Spinal cord (tissue), 10 donors: ENCODE data around the gene PDSS1. TPM values are rescaled to one million over a fixed set of nuclear protein-coding genes. Genes with fewer than 3 reads are reported as not detected.

Experiments
- DNase-seq, 6 donors: peaks; one replicate each; pipeline versions ENCODE4 v3.0.0 to v3.0.0-alpha.2; 2013 to 2015; ENCODE audit warnings: low spot score in 6 of 6, low read depth in 4 of 6
- H3K27ac ChIP-seq: one replicate; pipeline ENCODE4 v1.5.1; 2013; ENCODE audit warnings: low read depth, low read length, control low read depth
- H3K27me3 ChIP-seq: one replicate; pipeline ENCODE4 v1.6.1; 2013; ENCODE audit warnings: low read length; ENCODE audit not compliant: control insufficient read depth, insufficient read depth
- H3K36me3 ChIP-seq: one replicate; pipeline ENCODE4 v1.6.1; 2013; ENCODE audit warnings: low read length; ENCODE audit not compliant: control insufficient read depth, insufficient read depth
- H3K4me1 ChIP-seq: one replicate; pipeline ENCODE4 v1.6.1; 2013; ENCODE audit warnings: low read length; ENCODE audit not compliant: control insufficient read depth, insufficient read depth
- H3K4me3 ChIP-seq: one replicate; pipeline ENCODE4 v1.5.1; 2013; ENCODE audit warnings: low read depth, low read length, control low read depth
- H3K9me3 ChIP-seq: one replicate; pipeline ENCODE4 v1.6.1; 2013; ENCODE audit warnings: low read length; ENCODE audit not compliant: control insufficient read depth, insufficient read depth
- WGBS: methylation state at CpG from one replicate; pipeline ENCODE4 v1.1.5; 2013; ENCODE audit warnings: missing lambda C conversion rate; ENCODE audit not compliant: insufficient coverage; 5-methylcytosine and 5-hydroxymethylcytosine counted together
- polyA plus RNA-seq, 2 donors: library from polyadenylated mRNA; unstranded; fragments of 120-200 nt; gene quantifications; one replicate each; pipeline ENCODE4 v1.2.1, GENCODE V29; 2013; ENCODE audit not compliant: insufficient read length in 2 of 2
- total RNA-seq, 2 donors: library from RNA; depleted of rRNA in 1 of 2; stranded (reverse); fragments of 120-200 nt in 1 of 2; fragments of >200 nt in 1 of 2; gene quantifications; one replicate each; pipeline versions ENCODE4 v1.2.3 to v1.2.4, GENCODE V29; 2013 to 2014
- donor health status: healthy.

Gene PDSS1
- total and polyA plus RNA-seq, 4 donors = 10.1 to 17.5 (median 13.2) TPM

GRCh38 chr10:26714415-26715136 is 17.1 kb downstream of the PDSS1 start:
- Histone ChIP-seq H3K4me3 (no peak overlapping the region), H3K27ac (no peak overlapping the region), H3K9me3 (no peaks in the 10 kb centered on the region), H3K27me3 (no peaks in the 10 kb centered on the region), H3K36me3 (peaks cover 14% of the 10 kb centered on the region), H3K4me1 (no peaks in the 10 kb centered on the region)
- WGBS = no CpG with 5 or more reads among the region's 1 CpG
- no peak for DNase-seq

DNA sequence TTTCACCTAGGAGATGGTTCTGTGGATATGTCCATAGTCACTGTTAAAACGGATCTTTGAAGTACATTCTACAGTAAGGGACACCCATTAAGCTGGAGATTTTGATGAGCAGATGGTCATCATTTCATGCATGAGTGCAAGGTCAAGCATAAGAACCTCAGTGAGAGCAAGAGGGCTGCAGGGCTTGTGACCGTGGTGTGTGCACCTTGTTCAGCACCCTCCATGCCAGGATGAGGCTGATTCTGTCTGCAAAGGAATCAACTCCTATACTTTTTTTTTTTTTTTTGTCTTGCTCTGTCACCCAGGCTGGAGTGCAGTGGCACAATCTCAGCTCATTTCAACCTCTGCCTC is 17.6 kb downstream of the PDSS1 start:
- no peaks in the 10 kb centered on the region for H3K4me1 ChIP-seq
- H3K27me3 ChIP-seq = no peaks in the 10 kb centered on the region
- DNase-seq = no peak
- H3K27ac ChIP-seq = no peak overlapping the region
- H3K4me3 ChIP-seq = no peak overlapping the region
- 90% methylated on average over 2 of the region's 2 CpGs for WGBS
- H3K36me3 ChIP-seq = peaks cover 9% of the 10 kb centered on the region
- H3K9me3 ChIP-seq = no peaks in the 10 kb centered on the region

DNA sequence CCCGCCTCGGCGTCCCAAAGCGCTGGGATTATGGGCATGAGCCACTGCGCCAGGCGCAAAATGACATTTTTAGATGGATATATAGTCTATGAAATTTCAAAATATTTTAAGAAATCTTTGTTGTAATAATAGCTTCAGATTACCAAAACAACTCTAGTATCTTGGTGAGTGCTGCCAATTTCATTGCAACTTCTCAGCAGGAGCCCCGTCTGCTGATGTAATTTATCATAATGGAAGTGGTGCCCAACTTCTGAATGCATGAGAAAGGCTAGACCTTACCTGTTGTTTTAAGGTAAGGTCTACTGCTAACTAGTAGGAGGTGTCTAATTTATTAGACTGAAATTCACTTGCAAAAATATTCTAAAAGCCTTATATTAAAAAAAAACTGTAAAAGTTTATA is 20.0 kb downstream of the PDSS1 start:
- no peaks in the 10 kb centered on the region for H3K9me3 ChIP-seq
- H3K27ac ChIP-seq = no peak overlapping the region
- no CpG with 5 or more reads among the region's 7 CpGs for WGBS
- H3K4me1 ChIP-seq = no peaks in the 10 kb centered on the region
- H3K27me3 ChIP-seq = no peaks in the 10 kb centered on the region
- H3K4me3 ChIP-seq = no peak overlapping the region
- no peak for DNase-seq
- H3K36me3 ChIP-seq = peaks cover 20% of the 10 kb centered on the region

- H3K27me3 ChIP-seq = no peaks in the 10 kb centered on the region
- 95% methylated on average over 6 of the region's 7 CpGs for WGBS
- H3K4me3 ChIP-seq = no peak overlapping the region
- H3K36me3 ChIP-seq = peaks cover 23% of the 10 kb centered on the region
- no peaks in the 10 kb centered on the region for H3K4me1 ChIP-seq
- H3K9me3 ChIP-seq = no peaks in the 10 kb centered on the region
- H3K27ac ChIP-seq = no peak overlapping the region
- DNase-seq = no peak
These were observed 24.1 kb downstream of the PDSS1 start for GRCh38 chr10:26721561-26721960.

DNA sequence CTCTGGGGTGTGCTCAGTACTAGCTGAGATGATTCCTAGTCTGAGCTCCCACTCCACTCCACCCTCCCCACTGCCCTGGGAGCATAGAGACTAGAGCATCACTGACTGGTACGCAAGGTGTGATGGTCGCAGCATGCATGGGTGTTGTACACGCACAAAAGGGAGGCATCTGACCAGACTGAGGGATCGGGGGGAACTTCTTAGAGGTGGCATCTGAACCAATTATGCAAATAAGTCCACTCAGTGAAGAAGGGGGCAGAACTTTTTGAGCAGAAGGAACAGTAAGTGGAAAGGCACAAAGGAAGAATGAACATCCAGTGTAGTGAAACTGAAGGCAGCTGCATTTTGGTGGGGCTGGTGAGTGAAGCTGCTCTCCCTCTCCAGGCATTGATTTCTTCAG is 25.5 kb downstream of the PDSS1 start:
- H3K4me3 ChIP-seq = no peak overlapping the region
- no peaks in the 10 kb centered on the region for H3K9me3 ChIP-seq
- H3K27me3 ChIP-seq = no peaks in the 10 kb centered on the region
- no peak for DNase-seq
- WGBS = 96% methylated on average over 4 of the region's 4 CpGs
- H3K27ac ChIP-seq = no peak overlapping the region
- peaks cover 25% of the 10 kb centered on the region for H3K36me3 ChIP-seq
- H3K4me1 ChIP-seq = no peaks in the 10 kb centered on the region

DNA sequence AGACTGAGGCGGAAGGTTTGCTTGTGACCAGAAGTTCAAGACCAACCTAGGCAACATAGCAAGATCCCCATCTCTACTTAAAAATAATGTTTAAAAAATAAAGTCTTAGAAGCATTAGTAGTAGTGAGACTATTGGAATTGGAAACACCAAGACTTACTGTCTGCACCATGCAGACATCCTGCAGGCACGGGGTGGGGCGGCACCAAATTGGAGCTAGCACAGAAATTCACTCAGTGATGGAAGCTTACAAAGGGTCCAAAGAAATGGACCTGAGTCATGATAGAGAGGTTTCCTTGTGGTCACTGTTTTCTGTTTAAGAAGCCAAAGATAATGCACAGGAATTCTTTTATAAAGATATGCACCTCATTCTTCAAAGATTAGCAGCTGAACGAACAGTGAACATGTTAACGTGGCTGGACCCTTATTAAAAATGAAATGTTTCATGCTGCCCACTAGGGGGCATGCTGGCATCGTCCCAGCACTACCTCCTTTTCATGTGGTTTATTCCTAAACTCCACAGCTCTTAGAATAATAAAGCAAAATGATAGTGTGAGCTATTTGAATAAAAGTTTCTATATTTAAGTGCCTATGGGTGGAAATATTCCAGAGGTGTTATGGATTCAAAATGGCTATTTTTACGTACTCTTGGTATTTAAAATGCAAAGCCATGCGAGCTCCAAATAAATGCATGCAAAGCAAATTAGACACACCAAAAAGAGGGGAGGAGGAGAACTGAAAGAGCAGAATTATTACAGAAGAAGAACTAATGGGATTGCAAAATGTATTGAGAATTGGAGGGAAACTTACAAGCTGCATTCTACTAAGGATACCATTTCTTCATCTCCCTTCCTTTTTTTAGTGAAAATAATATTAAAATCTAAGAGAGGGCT is 28.6 kb downstream of the PDSS1 start:
- Histone ChIP-seq H3K36me3 (peaks cover 24% of the 10 kb centered on the region), H3K4me1 (no peaks in the 10 kb centered on the region), H3K9me3 (no peaks in the 10 kb centered on the region), H3K4me3 (no peak overlapping the region), H3K27ac (no peak overlapping the region), H3K27me3 (no peaks in the 10 kb centered on the region)
- peak in 5 of 6 donors; percentile 51 to 91 (median 65) for DNase-seq
- 88% methylated on average over 2 of the region's 8 CpGs for WGBS

- Histone ChIP-seq H3K36me3 (peaks cover 23% of the 10 kb centered on the region), H3K4me3 (no peak overlapping the region)
- no CpG with 5 or more reads among the region's 1 CpG for WGBS
These were observed 29.5 kb downstream of the PDSS1 start for GRCh38 chr10:26727005-26727404.

DNA sequence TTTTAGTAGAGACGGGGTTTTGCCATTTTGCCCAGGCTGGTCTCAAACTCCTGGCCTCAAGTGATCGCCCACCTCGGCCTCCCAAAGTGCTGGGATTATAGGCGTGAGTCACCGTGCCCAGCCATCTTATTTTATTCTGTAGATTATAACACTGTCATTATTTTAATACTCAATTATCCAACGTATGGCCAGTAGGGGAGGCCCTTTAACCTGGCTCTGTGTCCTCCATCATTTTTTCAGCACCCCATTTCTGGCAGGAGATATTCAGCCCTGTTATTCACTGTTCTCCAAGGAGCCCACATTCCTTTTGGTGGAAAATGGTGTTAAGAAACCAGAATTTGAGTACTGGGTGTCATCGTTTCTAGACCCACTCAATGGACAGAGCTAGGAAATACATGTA is 31.5 kb downstream of the PDSS1 start:
- peaks cover 29% of the 10 kb centered on the region for H3K36me3 ChIP-seq
- peaks cover 14% of the 10 kb centered on the region for H3K4me1 ChIP-seq
- no peak overlapping the region for H3K4me3 ChIP-seq
- no peaks in the 10 kb centered on the region for H3K27me3 ChIP-seq
- no peak overlapping the region for H3K27ac ChIP-seq
- WGBS = 100% methylated on average over 1 of the region's 7 CpGs
- no peaks in the 10 kb centered on the region for H3K9me3 ChIP-seq
- no peak for DNase-seq

More at GRCh38 chr10:26727005-26727404, 29.5 kb downstream of the PDSS1 start:
- Histone ChIP-seq H3K27me3 (no peaks in the 10 kb centered on the region), H3K9me3 (no peaks in the 10 kb centered on the region), H3K4me1 (peaks cover 4% of the 10 kb centered on the region), H3K27ac (no peak overlapping the region)
- DNase-seq = no peak

DNA sequence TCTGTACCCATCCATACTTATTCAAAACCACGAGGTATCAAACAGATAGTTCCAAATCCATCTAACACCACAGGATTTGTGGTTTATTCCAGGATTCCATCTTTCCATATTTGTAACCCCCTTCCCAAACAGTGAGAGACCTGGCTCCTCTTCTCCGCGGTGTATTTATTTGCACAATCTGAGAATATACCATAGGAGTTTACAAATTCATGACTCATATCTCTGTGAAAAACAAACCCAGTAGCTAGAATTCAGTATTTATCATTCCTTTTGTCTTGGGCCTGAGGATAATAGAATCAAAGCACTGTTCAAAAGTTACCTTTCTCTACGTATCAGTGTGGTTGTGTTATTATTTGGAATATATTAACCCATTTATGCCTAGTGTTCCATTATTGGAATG is 31.9 kb downstream of the PDSS1 start:
- H3K36me3 ChIP-seq = peaks cover 28% of the 10 kb centered on the region
- H3K27ac ChIP-seq = no peak overlapping the region
- WGBS = no CpG with 5 or more reads among the region's 4 CpGs

More for the DNA sequence above, 31.9 kb downstream of the PDSS1 start:
- Histone ChIP-seq H3K4me1 (peaks cover 18% of the 10 kb centered on the region), H3K27me3 (no peaks in the 10 kb centered on the region), H3K4me3 (no peak overlapping the region), H3K9me3 (no peaks in the 10 kb centered on the region)
- no peak for DNase-seq
